Measurements from ENCODE around the gene DCTN1.

The DCTN1 gene

GRCh38 chr2:74414441-74414840 lies 34.3 kb upstream of the DCTN1 start:
- in situ Hi-C loops (cut with MboI; ENCODE audit: low sequenced_read_pairs): no loop called here

DNA sequence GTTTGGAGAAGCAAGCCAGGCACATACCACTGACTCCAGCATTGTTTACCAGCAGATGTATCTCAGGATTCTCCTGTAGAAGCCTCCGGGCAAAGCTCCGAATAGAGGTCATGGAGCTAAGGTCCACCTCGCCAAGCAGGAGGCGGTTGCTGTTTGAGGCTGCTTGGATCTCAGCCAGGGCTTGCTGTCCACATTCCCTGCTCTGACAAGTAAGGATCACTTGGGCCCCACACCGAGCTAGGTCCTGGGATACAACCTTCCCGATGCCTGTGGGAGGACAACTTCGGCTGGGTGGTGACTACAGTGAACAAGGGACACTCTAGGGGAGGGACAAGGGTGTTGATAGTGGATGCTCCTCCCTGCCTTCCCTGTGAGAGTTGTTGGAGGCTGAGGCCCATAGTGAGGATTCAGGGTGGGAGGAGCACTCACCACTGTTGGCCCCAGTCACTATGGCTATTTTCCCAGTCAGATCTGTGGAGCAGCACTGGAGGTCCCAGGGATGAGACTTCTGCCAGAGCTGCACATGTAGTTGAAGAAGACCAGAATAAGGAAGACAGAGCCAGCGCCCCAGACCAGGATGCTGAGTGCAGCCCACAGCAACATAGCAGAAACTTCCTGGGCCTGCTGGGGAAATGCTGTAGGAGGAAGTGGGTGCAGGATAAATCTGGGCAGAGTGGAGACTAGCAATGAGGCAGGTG lies 33.0 kb upstream of the DCTN1 start:
- in situ Hi-C loops (cut with MboI; ENCODE audit: low sequenced_read_pairs): no loop called here

GRCh38 chr2:74407682-74408081 lies 27.6 kb upstream of the DCTN1 start:
- in situ Hi-C loops (cut with MboI; ENCODE audit: low sequenced_read_pairs): no loop called here

DNA sequence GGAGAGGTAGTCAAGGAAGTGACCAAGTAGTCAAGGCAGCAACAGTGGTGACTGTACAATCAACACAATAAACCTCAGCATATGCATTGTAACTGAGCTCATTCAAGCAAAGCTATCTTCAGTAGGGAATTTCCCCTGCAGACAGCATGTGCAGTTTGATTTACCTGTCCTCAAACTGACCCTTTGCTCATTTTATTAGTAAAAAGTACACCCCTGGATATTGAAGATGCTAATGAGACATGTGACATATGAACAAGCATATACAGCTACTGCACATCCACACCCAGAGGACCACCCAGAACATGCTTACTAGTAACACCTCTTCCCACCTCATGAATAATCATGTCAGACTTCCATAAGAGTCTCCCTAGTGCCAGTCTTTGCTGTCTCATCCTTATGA lies 25.9 kb upstream of the DCTN1 start:
- in situ Hi-C loops (cut with MboI; ENCODE audit: low sequenced_read_pairs): no loop called here

DNA sequence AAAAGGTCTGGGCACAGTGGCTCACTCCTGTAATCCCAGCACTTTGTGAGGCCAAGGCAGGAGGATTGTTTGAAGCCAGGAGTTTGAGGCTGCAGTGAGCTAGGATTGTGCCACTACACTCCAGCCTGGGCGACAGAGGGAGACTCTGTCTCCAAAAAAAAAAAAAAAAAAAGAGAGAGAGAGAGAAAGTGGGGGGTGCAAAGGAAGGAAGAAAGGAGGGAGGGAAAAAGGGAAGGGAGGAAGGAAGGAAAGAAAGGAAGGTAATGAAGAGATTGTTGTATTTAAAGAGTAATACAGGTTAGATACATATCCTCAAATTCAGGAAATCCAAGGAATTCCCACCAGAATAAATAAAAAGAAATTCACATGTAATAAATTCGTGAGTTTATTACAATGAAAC lies 21.8 kb upstream of the DCTN1 start:
- in situ Hi-C loops (cut with MboI; ENCODE audit: low sequenced_read_pairs): no loop called here

- in situ Hi-C loops (cut with MboI; ENCODE audit: low sequenced_read_pairs): no loop called here
These were observed 19.7 kb upstream of the DCTN1 start for GRCh38 chr2:74399785-74400184.

DNA sequence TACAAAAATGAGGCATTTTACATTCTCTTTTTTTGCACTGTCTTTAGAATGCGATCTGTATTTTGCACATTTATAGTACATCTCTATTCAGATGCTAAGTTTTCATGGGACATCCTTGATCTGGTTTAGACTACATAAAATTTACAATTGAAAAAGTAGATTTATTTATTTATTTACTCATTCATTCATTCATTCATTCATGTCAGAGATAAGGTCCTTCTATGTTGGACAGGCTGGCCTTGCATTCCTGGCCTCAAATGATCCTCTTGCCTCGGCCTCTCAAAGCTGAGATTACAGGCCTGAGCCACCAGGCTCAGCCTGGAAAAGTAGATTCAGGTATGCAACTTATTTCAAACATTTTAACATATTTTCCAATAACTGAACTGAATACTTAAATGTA lies 16.0 kb upstream of the DCTN1 start:
- in situ Hi-C loops (cut with MboI; ENCODE audit: low sequenced_read_pairs): no loop called here

GRCh38 chr2:74393525-74393924 lies 13.4 kb upstream of the DCTN1 start:
- in situ Hi-C loops (cut with MboI; ENCODE audit: low sequenced_read_pairs): no loop called here

- in situ Hi-C loops (cut with MboI; ENCODE audit: low sequenced_read_pairs): no loop called here
These were observed 12.3 kb upstream of the DCTN1 start for GRCh38 chr2:74392449-74392743.

DNA sequence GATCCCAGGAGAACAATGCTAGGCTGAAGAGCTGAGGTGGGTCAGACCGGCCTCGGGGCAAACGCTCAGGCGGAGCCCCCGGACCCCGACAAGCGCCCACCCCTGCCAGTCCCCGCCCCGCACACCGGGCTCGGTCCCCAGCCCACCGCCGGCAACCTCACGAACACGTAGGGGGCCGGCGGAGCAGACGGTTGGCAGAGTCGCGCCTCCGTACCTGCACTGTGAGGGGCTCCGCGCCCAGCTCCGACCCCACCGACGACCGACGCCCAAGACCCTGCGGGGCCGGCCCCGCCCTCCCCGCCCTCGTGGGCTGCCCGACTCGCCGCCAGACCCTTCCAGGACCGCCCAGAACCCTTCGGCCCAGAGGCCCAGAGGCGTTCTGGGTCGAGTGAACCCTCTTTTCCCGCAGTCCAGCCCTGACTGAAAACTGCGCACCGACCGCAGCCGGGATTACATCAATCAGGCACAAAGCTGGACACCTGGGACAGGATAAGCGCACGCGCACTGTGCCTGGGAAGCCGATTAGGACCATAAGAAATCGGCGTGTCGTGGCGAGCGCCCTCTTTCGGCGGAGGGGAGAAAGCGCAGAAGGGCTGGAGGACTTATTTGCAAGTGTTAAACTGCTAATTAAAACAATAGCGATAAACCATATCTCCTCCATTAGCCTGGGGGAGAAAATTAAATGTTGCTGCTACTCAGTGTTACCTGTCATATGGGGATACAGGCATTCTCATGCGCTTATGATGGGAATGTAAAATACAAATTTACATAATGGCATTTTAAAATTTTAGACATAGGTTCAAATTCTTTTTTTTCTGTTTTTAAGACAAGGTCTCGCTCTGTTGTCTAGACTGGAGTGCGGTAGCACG lies 11.7 kb upstream of the DCTN1 start:
- in situ Hi-C loops (cut with MboI; ENCODE audit: low sequenced_read_pairs): no loop called here

- in situ Hi-C loops (cut with MboI; ENCODE audit: low sequenced_read_pairs): no loop called here
These were observed 11.1 kb upstream of the DCTN1 start for GRCh38 chr2:74391209-74391579.

GRCh38 chr2:74390606-74391005 lies 10.5 kb upstream of the DCTN1 start:
- in situ Hi-C loops (cut with MboI; ENCODE audit: low sequenced_read_pairs): no loop called here

DNA sequence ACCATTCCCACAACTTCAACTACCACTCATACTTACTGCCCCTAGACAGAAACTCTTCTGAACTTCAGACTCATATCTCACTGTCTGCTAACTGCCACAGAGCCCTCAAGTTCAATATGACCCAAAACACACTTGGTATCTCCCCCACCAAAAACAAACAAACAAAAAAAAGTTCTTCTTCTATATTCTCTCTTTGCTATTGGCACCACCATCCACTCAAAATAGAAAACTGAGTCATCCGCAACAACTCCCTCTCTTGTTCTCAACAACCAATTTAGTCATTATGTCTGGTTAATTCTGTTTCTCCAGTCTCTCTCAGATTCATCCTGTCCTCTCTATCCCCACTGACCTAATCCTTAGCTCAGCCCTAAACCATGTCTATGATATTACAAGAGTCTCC lies 7.2 kb upstream of the DCTN1 start:
- in situ Hi-C loops (cut with MboI; ENCODE audit: low sequenced_read_pairs): no loop called here

DNA sequence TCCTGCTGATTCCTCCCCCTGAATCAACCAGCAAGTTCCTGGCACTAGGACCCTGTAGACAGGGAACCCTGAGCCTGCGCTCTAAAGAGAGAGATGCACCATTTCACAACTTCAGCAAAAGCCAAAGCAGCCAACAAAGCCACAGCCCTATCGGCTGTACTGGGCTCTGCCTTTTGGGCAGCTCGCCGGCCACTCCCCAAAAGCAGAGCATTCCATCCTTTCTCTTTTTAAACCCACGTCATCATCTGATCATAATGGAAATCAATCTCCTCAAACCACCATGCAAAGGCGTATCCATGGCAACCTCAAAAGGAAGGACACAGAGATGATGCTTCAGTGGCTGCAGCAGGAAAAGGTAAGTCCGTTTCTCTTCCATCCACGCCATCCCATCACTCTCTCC lies 5.3 kb upstream of the DCTN1 start:
- in situ Hi-C loops (cut with MboI; ENCODE audit: low sequenced_read_pairs): no loop called here

DNA sequence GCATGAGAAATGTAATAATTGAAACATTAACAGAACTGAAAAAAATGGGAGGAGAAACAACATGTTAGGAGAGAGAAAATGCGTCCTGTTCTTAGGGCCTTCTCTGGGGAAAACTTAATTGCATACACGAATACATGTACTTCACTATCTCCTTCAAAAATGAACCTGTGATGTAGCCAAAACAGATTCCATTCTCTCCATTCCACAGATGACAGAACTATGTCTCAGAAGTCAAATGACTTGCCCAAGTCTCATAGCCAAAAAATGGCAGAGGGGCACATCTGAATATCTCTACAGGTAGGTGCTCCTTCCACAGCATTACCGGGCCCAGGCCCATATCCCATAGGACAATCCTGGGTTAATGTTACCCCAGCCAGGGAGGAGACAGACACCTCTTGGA lies 3.9 kb upstream of the DCTN1 start:
- in situ Hi-C loops (cut with MboI; ENCODE audit: low sequenced_read_pairs): no loop called here

GRCh38 chr2:74383254-74383653 lies 3.1 kb upstream of the DCTN1 start:
- in situ Hi-C loops (cut with MboI; ENCODE audit: low sequenced_read_pairs): no loop called here

DNA sequence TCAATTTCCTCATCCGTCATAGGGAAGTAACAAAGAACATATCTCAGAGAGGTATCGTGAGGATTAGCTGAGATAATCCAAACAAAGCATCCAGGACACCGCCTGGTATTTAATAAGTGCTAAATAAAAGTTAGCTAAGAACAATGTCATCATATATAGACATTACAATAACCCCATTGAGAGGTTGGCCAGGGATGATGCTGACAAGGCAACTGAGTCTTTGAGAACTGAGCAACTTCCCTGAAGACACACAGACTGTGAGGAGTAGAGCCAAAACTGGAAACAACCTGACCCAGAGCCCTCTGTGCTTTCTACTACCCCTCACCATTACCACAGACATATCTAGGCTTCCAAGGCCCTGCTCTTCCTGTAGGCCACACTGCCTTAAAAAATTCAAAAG lies 1.6 kb upstream of the DCTN1 start:
- in situ Hi-C loops (cut with MboI; ENCODE audit: low sequenced_read_pairs): no loop called here

GRCh38 chr2:74378007-74378406 lies 2.1 kb downstream of the DCTN1 start:
- in situ Hi-C loops (cut with MboI; ENCODE audit: low sequenced_read_pairs): no loop called here

DNA sequence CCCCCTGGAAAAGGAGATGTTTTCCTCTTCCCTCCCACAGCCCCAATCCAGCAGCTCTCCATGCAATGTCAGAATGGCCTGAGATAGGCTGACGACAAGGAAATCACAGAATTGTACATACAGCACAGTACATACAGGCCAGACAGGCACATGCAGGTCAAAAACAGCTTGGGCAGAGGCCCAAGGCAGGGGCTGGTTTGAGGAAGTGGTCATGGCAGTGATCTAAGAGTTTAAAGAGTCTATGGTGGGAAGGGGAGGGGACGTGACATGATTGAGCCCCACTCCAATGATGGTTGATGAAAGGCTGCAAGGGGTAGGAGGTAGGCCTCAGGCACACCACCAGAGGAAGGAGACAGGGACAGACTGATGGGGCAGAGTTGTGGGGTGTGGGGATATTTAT lies 4.3 kb downstream of the DCTN1 start:
- in situ Hi-C loops (cut with MboI; ENCODE audit: low sequenced_read_pairs): no loop called here

- in situ Hi-C loops (cut with MboI; ENCODE audit: low sequenced_read_pairs): no loop called here
These were observed 5.5 kb downstream of the DCTN1 start for GRCh38 chr2:74374509-74375205.

DNA sequence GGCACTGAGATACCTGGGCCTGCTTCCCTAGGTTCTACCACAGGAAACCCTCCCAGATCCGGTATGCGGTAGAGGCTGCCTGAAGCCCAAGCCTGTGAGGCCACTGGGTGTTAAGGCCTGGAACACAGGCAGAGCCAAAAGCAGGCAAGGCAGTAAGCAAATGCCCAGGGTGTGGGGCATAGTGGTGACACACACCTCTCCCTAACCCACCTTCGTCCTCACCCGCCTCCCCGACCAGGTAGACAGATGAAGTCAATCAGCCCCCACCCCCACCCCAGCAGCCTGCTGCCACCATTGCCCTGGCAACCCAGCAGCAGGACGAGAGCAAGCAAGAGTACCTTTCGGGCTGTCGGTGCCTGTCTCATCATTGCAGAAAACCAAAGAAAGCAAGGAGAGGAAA lies 6.1 kb downstream of the DCTN1 start:
- in situ Hi-C loops (cut with MboI; ENCODE audit: low sequenced_read_pairs): no loop called here

DNA sequence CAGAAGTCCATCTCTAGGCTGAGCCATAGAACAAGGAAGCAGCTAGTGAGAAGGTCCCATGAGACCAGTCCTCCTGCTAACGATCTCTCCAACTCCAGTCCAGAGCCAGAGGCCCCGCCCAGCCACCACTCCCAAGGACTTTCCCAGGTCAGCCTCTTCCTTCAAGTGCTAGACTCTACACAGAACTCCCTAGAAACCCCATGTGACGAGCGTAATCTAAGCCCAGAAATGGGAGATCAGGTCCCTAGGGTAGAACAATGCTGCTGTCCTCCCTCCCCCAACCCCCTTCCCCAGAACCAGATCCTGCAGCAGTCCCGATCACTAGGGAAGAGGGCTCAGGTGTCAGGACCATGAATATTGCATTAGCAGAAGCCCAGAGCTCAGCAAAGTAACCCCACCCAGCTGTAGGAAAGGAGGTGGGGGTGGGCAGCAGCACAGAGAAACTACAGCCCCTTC lies 6.9 kb downstream of the DCTN1 start:
- in situ Hi-C loops (cut with MboI; ENCODE audit: low sequenced_read_pairs): no loop called here
